Psoas muscle (tissue), 8 donors: ENCODE results near the gene COL6A1. TPM values are rescaled to one million over a fixed set of nuclear protein-coding genes. Genes with fewer than 3 reads are reported as not detected.
"Not testable (repeated sequence)": the region's sequence is repeated elsewhere in the genome, so short reads cannot be mapped to it uniquely, and the experiment has no call there.

Experiments used
- ATAC-seq, 4 donors: fragments of 200-7000 bp; cut with Tn5 transposase; one replicate each; pipeline ENCODE4 v1.9.1; 2020; ENCODE audit warnings: moderate library complexity in 3 of 4, mild to moderate bottlenecking in 2 of 4
- DNase-seq, 2 donors: peaks; one replicate each; pipeline ENCODE4 v3.0.0-alpha.2; 2020
- H3K27ac ChIP-seq: fragments of 200-600 bp; one replicate; pipeline ENCODE4 v1.8.0; 2022
- H3K27me3 ChIP-seq, 3 donors: fragments of 200-600 bp in 1 of 3; one replicate each; pipeline versions ENCODE4 v1.6.1 to v1.8.0; 2013 to 2022; ENCODE audit warnings: low read length in 2 of 3, mild to moderate bottlenecking in 2 of 3, moderate library complexity in 1 of 3; ENCODE audit not compliant: insufficient read depth in 3 of 3
- H3K36me3 ChIP-seq, 2 donors: fragments of 200-600 bp in 1 of 2; one replicate each; pipeline versions ENCODE4 v1.6.1 to v1.8.0; 2013 to 2022; ENCODE audit warnings: low read depth in 1 of 2, mild to moderate bottlenecking in 1 of 2, moderate library complexity in 1 of 2; ENCODE audit not compliant: insufficient read depth in 1 of 2
- H3K4me1 ChIP-seq: fragments of 200-600 bp; one replicate; pipeline ENCODE4 v1.8.0; 2022
- H3K4me3 ChIP-seq: fragments of 200-600 bp; one replicate; pipeline ENCODE4 v1.8.0; 2022; ENCODE audit warnings: mild to moderate bottlenecking
- H3K9me3 ChIP-seq: fragments of 200-600 bp; one replicate; pipeline ENCODE4 v1.8.0; 2022
- CTCF ChIP-seq: fragments of 200-600 bp; IDR thresholded peaks from one replicate; pipeline ENCODE4 v1.8.0; 2022; ENCODE audit warnings: antibody characterized with exemption
- WGBS, 3 donors: extraction: QIAGEN DNeasy Blood & Tissue Kit; methylation state at CpG; one replicate each; pipeline versions ENCODE4 v1.1.6 to v1.1.7; 2013; 5-methylcytosine and 5-hydroxymethylcytosine counted together
- intact Hi-C, 2 donors: fragments of 100-400 bp; cut with DNase I; formaldehyde crosslinking; loops; one replicate each; pipeline versions ENCODE4 v1.11.0 to v1.14.2; 2022
- polyA plus RNA-seq, 3 donors: library from polyadenylated mRNA; stranded (reverse); fragments of 200-250 nt; gene quantifications; one replicate each; pipeline ENCODE4 v1.2.3, GENCODE V29; 2013
- total RNA-seq, 4 donors: library from RNA; stranded (reverse); fragmentation: NEBNext Ultra II Directional in 2 of 4; extraction: Animal tissue kit (Norgen Biotek cat#: 25700) in 2 of 4; gene quantifications; one replicate each; pipeline versions ENCODE4 v1.2.1 to v1.2.4, GENCODE V29; 2021 to 2023
- donor health status: healthy with polysubstance abuse.
- donor health status: DM: no; HTN: no; CAD: no; lungs with moderate emphysema.
- donor health status: Bipolar disorder and iron deficiency.
- donor health status: healthy.
- donor health status: DM: yes; HTN: yes; CAD: no.
- donor health status: DM: no; HTN: no; CAD: no.
- donor health status: DM: no; HTN: no; CAD: no.
- donor health status: DM: yes; HTN: yes; CAD: no.

Gene COL6A1
- total and polyA plus RNA-seq, 7 donors: 29.4 to 83.0 (median 36.1) TPM

DNA sequence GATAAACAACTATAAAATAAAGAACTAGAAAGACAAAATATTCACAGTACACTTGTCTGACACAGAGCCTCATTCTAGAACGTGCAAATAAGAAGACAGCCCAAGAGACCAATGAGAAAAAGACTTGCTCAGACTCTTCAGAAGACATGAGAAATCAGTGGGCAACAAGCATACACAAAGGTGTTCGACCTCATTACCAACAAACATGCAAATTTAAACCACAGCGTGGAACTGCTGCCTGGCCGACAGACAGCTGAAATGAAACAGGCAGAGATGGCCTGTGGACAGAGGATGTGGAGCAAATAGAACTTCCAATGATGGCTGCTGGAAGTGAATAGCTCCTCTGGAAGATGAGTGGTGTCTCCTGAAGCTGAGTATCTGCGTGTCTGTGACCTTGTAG, 22.4 kb upstream of the COL6A1 start:
- WGBS, 3 donors: 69 to 77% (median 69%) methylated on average over 5 of the region's 5 CpGs

GRCh38 chr21:45959779-45960390, 21.7 kb upstream of the COL6A1 start:
- H3K27me3 ChIP-seq: peaks cover 0 to 39% (median 1%) of the 10 kb centered on the region in 3 donors
- no peaks in the 10 kb centered on the region for H3K36me3 ChIP-seq
- H3K4me3 ChIP-seq: no peak overlapping the region
- no peak for DNase-seq
- ATAC-seq: no peak
- no peaks in the 10 kb centered on the region for H3K9me3 ChIP-seq
- peak overlapping the region; percentile 44 for H3K27ac ChIP-seq
- TF ChIP-seq CTCF: no peak
- no peaks in the 10 kb centered on the region for H3K4me1 ChIP-seq
- WGBS, 3 donors: 82 to 85% (median 85%) methylated on average over 11 of the region's 11 CpGs
- intact Hi-C loops: no loop called here

More for the DNA sequence above, 22.4 kb upstream of the COL6A1 start:
- DNase-seq (no peak), ATAC-seq (no peak)
- H3K9me3 ChIP-seq: no peaks in the 10 kb centered on the region
- H3K27me3 ChIP-seq: peaks cover 0 to 39% (median 1%) of the 10 kb centered on the region in 3 donors
- intact Hi-C loops: no loop called here
- no peaks in the 10 kb centered on the region for H3K36me3 ChIP-seq
- no peaks in the 10 kb centered on the region for H3K4me1 ChIP-seq
- H3K4me3 ChIP-seq: no peak overlapping the region
- TF ChIP-seq CTCF: no peak
- H3K27ac ChIP-seq: peak overlapping the region; percentile 44

DNA sequence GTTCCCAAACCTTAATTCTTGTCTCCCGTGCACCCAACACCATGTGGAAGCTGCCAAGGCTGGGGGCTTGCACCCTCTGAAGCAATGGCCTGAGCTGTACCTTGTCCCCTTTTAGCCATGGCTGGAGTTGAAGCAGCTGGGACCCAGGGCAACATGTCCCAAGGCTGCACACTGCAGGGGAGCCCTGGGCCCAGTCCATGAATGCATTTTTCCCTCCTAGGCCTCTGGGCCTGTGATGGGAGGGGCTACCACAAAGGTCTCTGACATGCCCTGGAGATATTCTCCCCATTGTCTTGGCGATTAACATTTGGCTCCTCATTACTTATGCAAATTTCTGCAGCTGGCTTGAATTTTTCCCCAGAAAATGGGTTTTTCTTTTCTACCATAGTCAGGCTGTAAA, 20.2 kb upstream of the COL6A1 start:
- H3K27ac ChIP-seq, H3K4me3 ChIP-seq, H3K9me3 ChIP-seq, ATAC-seq, intact Hi-C loops, H3K4me1 ChIP-seq, H3K36me3 ChIP-seq, DNase-seq: not testable (repeated sequence)
- WGBS, 3 donors: 82 to 90% (median 87%) methylated on average over 2 of the region's 2 CpGs
- peaks cover 0 to 25% (median 0%) of the 10 kb centered on the region in 3 donors for H3K27me3 ChIP-seq

DNA sequence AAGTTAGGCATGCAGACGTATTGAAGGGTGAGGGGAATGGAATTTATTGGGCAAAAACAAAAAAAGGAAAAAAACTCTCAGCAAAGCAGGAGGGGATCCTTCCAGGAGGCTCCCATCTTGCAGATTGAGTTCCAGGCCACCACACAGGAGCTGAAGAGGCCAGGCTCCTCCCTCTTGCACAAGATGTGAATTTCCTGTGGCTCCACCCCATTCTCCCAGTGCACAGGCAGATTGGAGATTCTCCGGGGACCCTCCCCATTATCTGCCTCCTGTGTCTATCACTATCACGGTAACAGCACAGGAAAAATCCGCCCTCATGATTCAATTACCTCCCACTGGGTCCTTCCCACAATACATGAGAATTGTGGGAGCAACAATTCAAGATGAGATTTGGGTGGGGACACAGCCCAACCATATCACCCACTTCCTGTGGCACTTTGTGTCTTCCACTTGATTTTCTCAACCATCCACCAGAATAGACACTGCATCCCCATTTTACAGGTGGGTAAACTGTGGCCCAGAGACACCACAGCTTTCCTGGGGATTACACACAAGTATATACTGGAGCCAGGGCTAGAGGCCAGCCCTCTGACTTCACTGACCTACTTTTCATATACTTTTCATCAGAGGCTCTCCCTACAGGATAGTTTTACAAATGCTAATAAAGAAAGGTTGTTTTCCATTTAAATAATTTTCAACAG, 18.9 kb upstream of the COL6A1 start:
- no peak for TF ChIP-seq CTCF
- ATAC-seq (no peak), DNase-seq (no peak)
- Histone ChIP-seq H3K4me1 (no peaks in the 10 kb centered on the region), H3K9me3 (no peaks in the 10 kb centered on the region), H3K4me3 (no peak overlapping the region), H3K27ac (no peak overlapping the region), H3K27me3 (peaks cover 0 to 18% (median 0%) of the 10 kb centered on the region in 3 donors), H3K36me3 (no peaks in the 10 kb centered on the region)
- intact Hi-C loops: no loop called here
- WGBS, 3 donors: 74 to 82% (median 80%) methylated on average over 4 of the region's 4 CpGs

DNA sequence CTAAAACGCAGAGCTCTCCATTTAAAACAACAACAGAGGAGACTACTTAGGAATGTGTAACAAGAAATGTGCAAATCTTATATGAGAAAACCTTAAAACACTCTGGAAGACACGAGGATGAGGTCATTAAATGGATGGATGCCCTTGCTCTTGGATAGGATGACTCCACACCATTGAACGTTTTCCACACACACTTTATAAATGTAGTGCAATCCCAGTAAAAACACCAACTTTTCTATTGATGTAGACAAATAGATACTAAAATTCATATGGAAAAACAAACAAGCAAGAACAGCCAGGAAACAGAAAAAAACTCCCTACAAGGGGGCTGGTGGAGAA, 18.4 kb upstream of the COL6A1 start:
- 53 to 66% (median 55%) methylated on average over 3 of the region's 3 CpGs for WGBS, 3 donors
- no peaks in the 10 kb centered on the region for H3K9me3 ChIP-seq
- DNase-seq (no peak), ATAC-seq (no peak)
- H3K4me1 ChIP-seq: no peaks in the 10 kb centered on the region
- H3K4me3 ChIP-seq: no peak overlapping the region
- H3K27ac ChIP-seq: no peak overlapping the region
- no peak for TF ChIP-seq CTCF
- peaks cover 0 to 14% (median 0%) of the 10 kb centered on the region in 3 donors for H3K27me3 ChIP-seq
- intact Hi-C loops: no loop called here
- H3K36me3 ChIP-seq: no peaks in the 10 kb centered on the region
